HEK293 (cell line): ENCODE results near the gene NAV2.

Source experiments
- CTCF ChIA-PET: fragments of 350-600 bp; formaldehyde crosslinking; extraction: SDS; loops from one replicate; lab custom pipeline; 2021; ENCODE audit warnings: antibody characterized with exemption; lab: Yijun Ruan, JAX
- POLR2A ChIA-PET: fragments of 300-600 bp; formaldehyde crosslinking; extraction: SDS; loops from one replicate; lab custom pipeline; 2020; ENCODE audit warnings: antibody characterized with exemption, inconsistent platforms; lab: Yijun Ruan, JAX
- H3K27ac ChIP-seq: fragments of 200-500 bp; sonication (Bioruptor generic); 2 replicates; pipeline ENCODE4 v1.5.1; 2014; ENCODE audit warnings: low read depth, low read length, control low read depth, inconsistent platforms; ENCODE audit errors: extremely low read depth
- H3K36me3 ChIP-seq, 2 experiments: fragments of 200-500 bp in 1 of 2; sonication (Bioruptor generic) in 1 of 2; 1 replicate in 1 of 2; 2 replicates in 1 of 2; pipeline ENCODE4 v1.5.1; 2014 to 2017; ENCODE audit warnings: inconsistent platforms in 2 of 2, low read length in 2 of 2; ENCODE audit not compliant: control insufficient read depth in 2 of 2, insufficient read depth in 1 of 2
- H3K4me1 ChIP-seq: fragments of 200-500 bp; sonication (Bioruptor generic); 2 replicates; pipeline ENCODE4 v1.5.1; 2014; ENCODE audit warnings: mild to moderate bottlenecking, low read length, inconsistent platforms; ENCODE audit not compliant: control insufficient read depth, insufficient read depth
- H3K4me3 ChIP-seq: 2 replicates; pipeline ENCODE4 v1.5.1; 2011; ENCODE audit warnings: low read depth, mild to moderate bottlenecking, control low read depth, low read length, moderate library complexity
- H3K9me3 ChIP-seq: fragments of 200-500 bp; sonication (Bioruptor generic); 2 replicates; pipeline ENCODE4 v1.5.1; 2014; ENCODE audit warnings: low read depth, low read length, inconsistent platforms; ENCODE audit not compliant: control insufficient read depth, insufficient read depth
- ATF2 ChIP-seq: fragments of 450-650 bp; formaldehyde crosslinking; IDR thresholded peaks from 2 replicates; pipeline ENCODE4 v1.5.1; 2016; ENCODE audit warnings: missing biosample characterization, missing genetic modification characterization, low read depth
- GLIS1 ChIP-seq: fragments of 450-650 bp; formaldehyde crosslinking; IDR thresholded peaks from 2 replicates; pipeline ENCODE4 v1.5.1; 2016; ENCODE audit warnings: missing biosample characterization, missing genetic modification characterization
- INSM2 ChIP-seq: fragments of 450-650 bp; formaldehyde crosslinking; IDR thresholded peaks from 2 replicates; pipeline ENCODE4 v1.5.1; 2016; ENCODE audit warnings: missing biosample characterization, missing genetic modification characterization
- OVOL3 ChIP-seq: fragments of 450-650 bp; formaldehyde crosslinking; IDR thresholded peaks from 2 replicates; pipeline ENCODE4 v1.5.1; 2016; ENCODE audit warnings: missing biosample characterization, missing genetic modification characterization
- TRIM28 ChIP-seq: IDR thresholded peaks from 2 replicates; pipeline ENCODE4 v1.6.1; 2011; ENCODE audit warnings: low read length, control low read depth, borderline replicate concordance
- WT1 ChIP-seq: fragments of 450-650 bp; formaldehyde crosslinking; IDR thresholded peaks from 2 replicates; pipeline ENCODE4 v1.5.1; 2016; ENCODE audit warnings: missing biosample characterization, missing genetic modification characterization
- ZBTB17 ChIP-seq: fragments of 450-650 bp; formaldehyde crosslinking; IDR thresholded peaks from 2 replicates; pipeline ENCODE4 v1.5.1; 2016; ENCODE audit warnings: missing biosample characterization, missing genetic modification characterization
- ZNF148 ChIP-seq: fragments of 450-650 bp; formaldehyde crosslinking; IDR thresholded peaks from 2 replicates; pipeline ENCODE4 v1.5.0; 2017; ENCODE audit warnings: missing biosample characterization, missing genetic modification characterization, borderline replicate concordance
- ZNF169 ChIP-seq: fragments of 450-650 bp; formaldehyde crosslinking; IDR thresholded peaks from 2 replicates; pipeline ENCODE4 v1.5.1; 2016; ENCODE audit warnings: missing biosample characterization, missing genetic modification characterization
- ZNF239 ChIP-seq: fragments of 450-650 bp; formaldehyde crosslinking; IDR thresholded peaks from 2 replicates; pipeline ENCODE4 v1.5.1; 2016; ENCODE audit warnings: missing biosample characterization, missing genetic modification characterization
- ZNF335 ChIP-seq: fragments of 450-650 bp; formaldehyde crosslinking; conservative IDR thresholded peaks from 2 replicates; pipeline ENCODE4 v1.5.1; 2016; ENCODE audit warnings: missing biosample characterization, missing genetic modification characterization
- ZNF366 ChIP-seq: fragments of 450-650 bp; formaldehyde crosslinking; conservative IDR thresholded peaks from 2 replicates; pipeline ENCODE4 v1.5.1; 2016; ENCODE audit warnings: missing biosample characterization, missing genetic modification characterization
- ZNF398 ChIP-seq: fragments of 450-650 bp; formaldehyde crosslinking; IDR thresholded peaks from 2 replicates; pipeline ENCODE4 v1.5.1; 2017; ENCODE audit warnings: missing biosample characterization, missing genetic modification characterization
- ZNF610 ChIP-seq: fragments of 450-650 bp; formaldehyde crosslinking; IDR thresholded peaks from 2 replicates; pipeline ENCODE4 v1.5.1; 2016; ENCODE audit warnings: missing biosample characterization, missing genetic modification characterization, borderline replicate concordance
- ZXDB ChIP-seq: fragments of 450-650 bp; formaldehyde crosslinking; IDR thresholded peaks from 2 replicates; pipeline ENCODE4 v1.5.1; 2016; ENCODE audit warnings: missing biosample characterization, missing genetic modification characterization

Gene NAV2

GRCh38 chr11:20112291-20113148 lies 399.9 kb downstream of the NAV2 start (continued):
- peak; percentile 22; the same call in 1 of the 2 replicates for TF ChIP-seq ZNF398
- TF ChIP-seq ZXDB (tag by site-specific recombination) = peak; percentile 61
- peak; percentile 60 for TF ChIP-seq WT1 (tag by site-specific recombination)
- TF ChIP-seq ZNF335 (tag by site-specific recombination) = peak; percentile 61
- TF ChIP-seq TRIM28 = peak; percentile 60; the same call in 1 of the 2 replicates
- TF ChIP-seq ATF2 (tag by site-specific recombination) = no peak
- TF ChIP-seq GLIS1 (tag by site-specific recombination) = peak; percentile 18; the same call in 1 of the 2 replicates
- peak; percentile 64 for TF ChIP-seq ZNF366
- peak; percentile 95 for TF ChIP-seq ZBTB17 (tag by site-specific recombination)
- TF ChIP-seq OVOL3 (tag by site-specific recombination) = no peak
- TF ChIP-seq ZNF610 (tag by site-specific recombination) = no peak
- no peak for TF ChIP-seq ZNF148 (tag by site-specific recombination)
- 0 out of 2 replicates have a peak, but pooled peaks have one; percentile 36 for TF ChIP-seq INSM2 (tag by site-specific recombination)

GRCh38 chr11:20113149-20113438 lies 400.5 kb downstream of the NAV2 start:
- Histone ChIP-seq H3K4me3 (no peak overlapping the region), H3K4me1 (peaks cover 3% of the 10 kb centered on the region; the same call in 1 of the 2 replicates), H3K9me3 (no peaks in the 10 kb centered on the region), H3K36me3 (peaks cover 0 to 27% of the 10 kb centered on the region in 2 experiments; a peak in 1 of 3 replicates), H3K27ac (no peak overlapping the region)
- TF ChIP-seq ZNF169 (no peak), ZNF239 (tag by site-specific recombination) (no peak)
- POLR2A ChIA-PET = interaction anchor here (1.5 kb wide), 1 partner anchor 86 kb away, joined by 4 read pairs; no protein-coding TSS in a partner anchor
- CTCF ChIA-PET = interaction anchor here (0.6 to 8.6 kb wide), 12 partner anchors 16 to 555 kb away, joined by 3 to 70 read pairs (median 4); no protein-coding TSS in a partner anchor
